ENCODE data around the gene POLD2.

DNA sequence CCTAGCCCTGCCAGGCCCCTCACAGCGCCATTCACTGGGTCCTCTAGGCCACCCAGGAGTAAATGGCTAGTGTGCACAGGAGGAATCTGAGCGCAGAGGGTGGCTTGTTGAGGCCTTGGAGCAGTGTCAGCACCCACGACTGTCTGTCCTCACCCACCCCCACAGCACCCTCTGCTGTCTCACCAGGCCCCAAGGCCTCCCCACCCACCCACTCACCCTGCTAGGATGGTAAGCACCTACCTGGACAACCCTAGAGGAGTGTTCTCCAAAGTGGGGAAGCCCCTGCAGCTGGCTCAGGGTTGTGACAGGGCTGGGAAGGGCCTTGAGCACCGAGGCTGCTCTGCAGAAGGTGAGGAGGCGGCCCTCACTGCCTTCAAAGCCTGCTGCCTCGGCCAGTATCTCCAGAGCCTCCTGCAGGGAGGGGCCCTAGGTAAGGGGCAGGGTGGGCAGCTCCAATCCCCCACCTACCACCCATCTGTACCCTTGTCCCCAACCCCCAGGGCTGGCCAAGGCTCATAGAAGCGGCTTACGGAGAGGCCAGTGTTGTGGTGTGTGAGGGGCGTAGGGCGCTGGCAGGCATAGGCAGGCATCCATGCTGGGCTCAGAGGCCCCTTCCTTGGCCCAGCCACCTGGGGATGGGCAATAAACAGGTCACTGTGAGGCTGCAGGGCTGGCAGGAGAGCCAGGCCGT lies 43.9 kb downstream of the POLD2 start:
- TF ChIP-seq, protein P1, sequence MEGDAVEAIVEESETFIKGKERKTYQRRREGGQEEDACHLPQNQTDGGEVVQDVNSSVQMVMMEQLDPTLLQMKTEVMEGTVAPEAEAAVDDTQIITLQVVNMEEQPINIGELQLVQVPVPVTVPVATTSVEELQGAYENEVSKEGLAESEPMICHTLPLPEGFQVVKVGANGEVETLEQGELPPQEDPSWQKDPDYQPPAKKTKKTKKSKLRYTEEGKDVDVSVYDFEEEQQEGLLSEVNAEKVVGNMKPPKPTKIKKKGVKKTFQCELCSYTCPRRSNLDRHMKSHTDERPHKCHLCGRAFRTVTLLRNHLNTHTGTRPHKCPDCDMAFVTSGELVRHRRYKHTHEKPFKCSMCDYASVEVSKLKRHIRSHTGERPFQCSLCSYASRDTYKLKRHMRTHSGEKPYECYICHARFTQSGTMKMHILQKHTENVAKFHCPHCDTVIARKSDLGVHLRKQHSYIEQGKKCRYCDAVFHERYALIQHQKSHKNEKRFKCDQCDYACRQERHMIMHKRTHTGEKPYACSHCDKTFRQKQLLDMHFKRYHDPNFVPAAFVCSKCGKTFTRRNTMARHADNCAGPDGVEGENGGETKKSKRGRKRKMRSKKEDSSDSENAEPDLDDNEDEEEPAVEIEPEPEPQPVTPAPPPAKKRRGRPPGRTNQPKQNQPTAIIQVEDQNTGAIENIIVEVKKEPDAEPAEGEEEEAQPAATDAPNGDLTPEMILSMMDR (IDR thresholded peaks at IDR 0.05; ENCODE audit: low read depth, low read length, poor library complexity, severe bottlenecking): no peak
- TF ChIP-seq EZH2phosphoT487 (IDR thresholded peaks at IDR 0.05; ENCODE audit: borderline replicate concordance, low read length): no peak

Measured in DOHH2 (cell line).